ENCODE measurements around the gene KCNH5. TPM values are rescaled to one million over a fixed set of nuclear protein-coding genes. Genes with fewer than 3 reads are reported as not detected.

The KCNH5 gene
- total RNA-seq, 1 donor from 2014 or later = not detected

DNA sequence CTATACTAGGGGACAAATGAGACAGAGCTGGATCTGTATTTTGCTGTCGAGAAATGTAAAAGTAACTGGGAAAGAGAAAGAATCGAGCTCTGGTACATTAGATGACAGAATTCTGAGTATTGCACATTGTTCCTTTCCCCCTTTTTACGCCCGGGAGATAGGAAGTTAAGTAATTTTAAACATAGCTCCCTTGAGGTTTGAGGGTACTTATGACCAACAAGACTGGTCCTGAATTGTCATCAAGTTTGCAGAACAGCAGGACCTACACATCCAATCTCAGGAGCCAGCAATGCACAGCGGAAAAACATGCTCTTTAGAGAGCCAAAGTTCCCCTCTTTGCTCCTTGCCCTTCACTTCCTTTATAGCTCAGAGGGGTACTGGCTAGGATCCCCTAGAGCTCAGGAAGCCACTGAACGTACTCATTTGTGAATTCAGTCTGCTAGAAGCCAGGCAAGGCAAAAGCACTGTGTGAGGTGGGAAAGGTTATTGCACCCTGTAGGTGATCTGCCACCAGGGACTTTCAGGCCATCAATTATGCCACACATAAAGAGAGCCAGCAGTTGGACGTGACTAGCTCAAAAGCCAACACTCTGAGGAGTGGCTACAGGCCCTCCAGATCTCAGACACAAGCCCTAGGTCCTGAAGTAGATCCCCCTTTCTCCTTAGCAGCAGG lies 333.8 kb downstream of the KCNH5 start:
- ChIA-PET CTCF (no interaction called here), POLR2A (no interaction called here)
- Mint-ChIP-seq H3K9me3 (no peaks in the 10 kb centered on the region), H3K27me3 (no peaks in the 10 kb centered on the region), H3K36me3 (ENCODE audit: low read depth) (no peaks in the 10 kb centered on the region), H3K27ac (no peak overlapping the region), H3K4me1 (no peaks in the 10 kb centered on the region), H3K4me3 (no peak overlapping the region)
- DNase-seq (no peak), ATAC-seq (ENCODE audit: low read depth) (no peak)
- intact Hi-C loops (cut with micrococcal nuclease) = no loop called here
- TF ChIP-seq, protein P1, sequence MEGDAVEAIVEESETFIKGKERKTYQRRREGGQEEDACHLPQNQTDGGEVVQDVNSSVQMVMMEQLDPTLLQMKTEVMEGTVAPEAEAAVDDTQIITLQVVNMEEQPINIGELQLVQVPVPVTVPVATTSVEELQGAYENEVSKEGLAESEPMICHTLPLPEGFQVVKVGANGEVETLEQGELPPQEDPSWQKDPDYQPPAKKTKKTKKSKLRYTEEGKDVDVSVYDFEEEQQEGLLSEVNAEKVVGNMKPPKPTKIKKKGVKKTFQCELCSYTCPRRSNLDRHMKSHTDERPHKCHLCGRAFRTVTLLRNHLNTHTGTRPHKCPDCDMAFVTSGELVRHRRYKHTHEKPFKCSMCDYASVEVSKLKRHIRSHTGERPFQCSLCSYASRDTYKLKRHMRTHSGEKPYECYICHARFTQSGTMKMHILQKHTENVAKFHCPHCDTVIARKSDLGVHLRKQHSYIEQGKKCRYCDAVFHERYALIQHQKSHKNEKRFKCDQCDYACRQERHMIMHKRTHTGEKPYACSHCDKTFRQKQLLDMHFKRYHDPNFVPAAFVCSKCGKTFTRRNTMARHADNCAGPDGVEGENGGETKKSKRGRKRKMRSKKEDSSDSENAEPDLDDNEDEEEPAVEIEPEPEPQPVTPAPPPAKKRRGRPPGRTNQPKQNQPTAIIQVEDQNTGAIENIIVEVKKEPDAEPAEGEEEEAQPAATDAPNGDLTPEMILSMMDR (IDR thresholded peaks at IDR 0.05) = no peak

DNA sequence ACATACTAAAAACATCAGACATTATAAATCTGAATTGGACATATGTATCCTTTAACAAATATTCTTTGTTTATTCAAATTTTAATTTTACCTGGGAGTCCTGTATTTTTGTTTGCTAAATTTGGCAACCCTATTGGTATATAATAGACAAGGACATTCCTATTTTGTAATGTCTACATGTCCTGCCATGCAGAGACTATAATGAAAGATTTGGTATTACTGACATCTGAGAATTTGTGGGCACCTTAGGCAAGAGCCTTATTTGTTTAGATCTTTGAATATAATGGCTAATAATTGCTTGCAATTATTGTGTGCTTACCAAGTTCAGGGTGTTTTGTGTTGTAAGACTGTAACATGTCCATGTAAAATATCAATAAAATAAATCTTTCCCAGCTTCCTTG lies 334.4 kb downstream of the KCNH5 start:
- no peaks in the 10 kb centered on the region for H3K9me3 Mint-ChIP-seq
- TF ChIP-seq, protein P1 (IDR thresholded peaks at IDR 0.05) = no peak
- ChIA-PET CTCF (no interaction called here), POLR2A (no interaction called here)
- DNase-seq = no peak
- ATAC-seq (ENCODE audit: low read depth) = no peak
- H3K4me3 Mint-ChIP-seq = no peak overlapping the region
- no peaks in the 10 kb centered on the region for H3K27me3 Mint-ChIP-seq
- H3K36me3 Mint-ChIP-seq (ENCODE audit: low read depth) = no peaks in the 10 kb centered on the region
- no peak overlapping the region for H3K27ac Mint-ChIP-seq
- no peaks in the 10 kb centered on the region for H3K4me1 Mint-ChIP-seq
- intact Hi-C loops (cut with micrococcal nuclease) = no loop called here

DNA sequence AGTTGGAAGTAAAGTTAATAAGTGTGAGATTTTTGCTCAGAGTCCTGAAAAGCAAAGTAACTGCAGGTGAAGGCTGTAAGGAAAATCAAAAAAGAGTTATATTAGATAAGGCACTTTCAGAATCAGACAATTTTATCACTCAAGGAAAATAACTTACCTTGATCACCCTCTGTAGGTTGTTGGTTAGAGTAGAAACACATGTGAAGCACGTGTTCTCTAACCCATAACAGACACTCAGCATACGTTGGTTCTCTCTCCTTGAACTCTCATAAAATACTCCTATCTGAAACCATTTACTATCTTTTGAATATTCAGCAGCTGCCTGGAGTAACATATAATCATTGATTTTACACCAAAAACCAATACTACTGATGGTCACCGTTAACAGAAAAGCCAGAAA lies 335.5 kb downstream of the KCNH5 start:
- Mint-ChIP-seq H3K4me1 (no peaks in the 10 kb centered on the region), H3K9me3 (no peaks in the 10 kb centered on the region), H3K36me3 (ENCODE audit: low read depth) (no peaks in the 10 kb centered on the region), H3K4me3 (no peak overlapping the region), H3K27ac (no peak overlapping the region), H3K27me3 (no peaks in the 10 kb centered on the region)
- DNase-seq (no peak), ATAC-seq (ENCODE audit: low read depth) (no peak)
- ChIA-PET CTCF (no interaction called here), POLR2A (no interaction called here)
- TF ChIP-seq, protein P1 (IDR thresholded peaks at IDR 0.05) = no peak
- intact Hi-C loops (cut with micrococcal nuclease) = no loop called here

GRCh38 chr14:62706217-62706616 lies 339.0 kb downstream of the KCNH5 start:
- no peaks in the 10 kb centered on the region for H3K27me3 Mint-ChIP-seq

GRCh38 chr14:62697461-62697860 lies 347.8 kb downstream of the KCNH5 start:
- Mint-ChIP-seq H3K36me3 (ENCODE audit: low read depth) (no peaks in the 10 kb centered on the region), H3K4me1 (no peaks in the 10 kb centered on the region), H3K4me3 (no peak overlapping the region), H3K27me3 (no peaks in the 10 kb centered on the region), H3K9me3 (no peaks in the 10 kb centered on the region), H3K27ac (no peak overlapping the region)
- ChIA-PET POLR2A (no interaction called here), CTCF (no interaction called here)
- TF ChIP-seq, protein P1 (IDR thresholded peaks at IDR 0.05) = no peak
- ATAC-seq (ENCODE audit: low read depth) (no peak), DNase-seq (no peak)
- intact Hi-C loops (cut with micrococcal nuclease) = no loop called here

More at GRCh38 chr14:62706217-62706616, 339.0 kb downstream of the KCNH5 start:
- Mint-ChIP-seq H3K4me1 (no peaks in the 10 kb centered on the region), H3K27ac (no peak overlapping the region), H3K9me3 (no peaks in the 10 kb centered on the region), H3K4me3 (no peak overlapping the region), H3K36me3 (ENCODE audit: low read depth) (no peaks in the 10 kb centered on the region)
- ChIA-PET CTCF (no interaction called here), POLR2A (no interaction called here)
- intact Hi-C loops (cut with micrococcal nuclease) = no loop called here
- DNase-seq (no peak), ATAC-seq (ENCODE audit: low read depth) (no peak)
- TF ChIP-seq, protein P1 (IDR thresholded peaks at IDR 0.05) = no peak
